CD4-positive, alpha-beta T cell treated with Interleukin-4 for 4 hours (primary cell): ENCODE data around the gene CCN5.
A peak's percentile ranks its signal among the peaks of the same experiment; 100 is the strongest.

ENCODE experiments used
- DNase-seq: peaks from one replicate; pipeline ENCODE4 v3.0.0-alpha.2; 2020

The CCN5 gene

GRCh38 chr20:44716309-44717106 lies 1.3 kb downstream of the CCN5 start:
- no peak for DNase-seq

- DNase-seq, result no peak
Measured at GRCh38 chr20:44717986-44718385, 2.8 kb downstream of the CCN5 start.

- no peak for DNase-seq
Measured at GRCh38 chr20:44719841-44720240, 4.7 kb downstream of the CCN5 start.

GRCh38 chr20:44720621-44720996 lies 5.4 kb downstream of the CCN5 start:
- DNase-seq, result no peak

- no peak for DNase-seq
Measured at GRCh38 chr20:44720997-44721784, 6.0 kb downstream of the CCN5 start.

GRCh38 chr20:44721785-44722054 lies 6.6 kb downstream of the CCN5 start:
- DNase-seq, result no peak

GRCh38 chr20:44722990-44723389 lies 7.8 kb downstream of the CCN5 start:
- DNase-seq, result no peak

GRCh38 chr20:44723391-44723790 lies 8.2 kb downstream of the CCN5 start:
- DNase-seq, result no peak

- DNase-seq, result no peak
Measured at GRCh38 chr20:44723798-44724362, 8.7 kb downstream of the CCN5 start.

- no peak for DNase-seq
Measured at GRCh38 chr20:44724423-44725091, 9.4 kb downstream of the CCN5 start.

GRCh38 chr20:44725837-44726236 lies 10.7 kb downstream of the CCN5 start:
- DNase-seq, result no peak

- no peak for DNase-seq
Measured at GRCh38 chr20:44727039-44727438, 11.9 kb downstream of the CCN5 start.

- no peak for DNase-seq
Measured at GRCh38 chr20:44727651-44728050, 12.5 kb downstream of the CCN5 start.

- no peak for DNase-seq
Measured at GRCh38 chr20:44728801-44729443, 13.8 kb downstream of the CCN5 start.

- DNase-seq, result no peak
Measured at GRCh38 chr20:44730441-44730840, 15.3 kb downstream of the CCN5 start.

- DNase-seq, result no peak
Measured at GRCh38 chr20:44731657-44732056, 16.5 kb downstream of the CCN5 start.

GRCh38 chr20:44732327-44732726 lies 17.2 kb downstream of the CCN5 start:
- DNase-seq, result no peak

- peak; percentile 37 for DNase-seq
Measured at GRCh38 chr20:44733341-44734069, 18.3 kb downstream of the CCN5 start.

- no peak for DNase-seq
Measured at GRCh38 chr20:44734938-44735337, 19.8 kb downstream of the CCN5 start.

- no peak for DNase-seq
Measured at GRCh38 chr20:44735816-44736169, 20.6 kb downstream of the CCN5 start.

- peak; percentile 34 for DNase-seq
Measured at GRCh38 chr20:44736170-44737021, 21.2 kb downstream of the CCN5 start.

GRCh38 chr20:44737116-44737515 lies 21.9 kb downstream of the CCN5 start:
- DNase-seq, result no peak
